Measurements from ENCODE around the gene GIMAP8. TPM values are rescaled to one million over a fixed set of nuclear protein-coding genes. Genes with fewer than 3 reads are reported as not detected.

The GIMAP8 gene
- total RNA-seq (2022; extraction: Qiagen RNA extraction; ENCODE audit: low read depth): not detected in 5 replicates

GRCh38 chr7:150450491-150451001 is at the start of gene GIMAP8:
Gene GIMAP8, plus strand, starts transcription at chr7:150450630. Its CDS starts 16,069 bp downstream, at chr7:150466699.

GRCh38 chr7:150514748-150515222 is 64.4 kb downstream of the GIMAP8 start, which contains the start of gene GIMAP7:
Gene GIMAP7, plus strand, starts transcription at chr7:150514872. Its CDS starts 5,103 bp downstream, at chr7:150519975.

Other genes with a start within 250 kb of the GIMAP8 start
- gene LRRC61, start 127.3 kb upstream of the GIMAP8 start, total RNA-seq (2022; extraction: Qiagen RNA extraction; ENCODE audit: low read depth): 0.12 to 0.19 TPM (median 0.17 TPM) in 3 of 5 replicates, not detected in the others
- not detected in 5 replicates for gene ACTR3C, start 127.1 kb upstream of the GIMAP8 start, total RNA-seq (2022; extraction: Qiagen RNA extraction; ENCODE audit: low read depth)
- gene RARRES2, start 109.0 kb upstream of the GIMAP8 start, total RNA-seq (2022; extraction: Qiagen RNA extraction; ENCODE audit: low read depth): not detected in 5 replicates
- gene REPIN1, start 81.8 kb upstream of the GIMAP8 start, total RNA-seq (2022; extraction: Qiagen RNA extraction; ENCODE audit: low read depth): 73.2 to 96.1 TPM (median 93.1 TPM) in 5 replicates
- 3.8 to 7.4 TPM (median 6.1 TPM) in 5 replicates for gene ZNF775, start 71.3 kb upstream of the GIMAP8 start, total RNA-seq (2022; extraction: Qiagen RNA extraction; ENCODE audit: low read depth)
- gene GIMAP7, start 64.2 kb downstream of the GIMAP8 start, total RNA-seq (2022; extraction: Qiagen RNA extraction; ENCODE audit: low read depth): not detected in 5 replicates
- not detected in 5 replicates for gene GIMAP4, start 116.8 kb downstream of the GIMAP8 start, total RNA-seq (2022; extraction: Qiagen RNA extraction; ENCODE audit: low read depth)
- not detected in 5 replicates for gene GIMAP6, start 181.8 kb downstream of the GIMAP8 start, total RNA-seq (2022; extraction: Qiagen RNA extraction; ENCODE audit: low read depth)
- gene GIMAP2, start 235.1 kb downstream of the GIMAP8 start, total RNA-seq (2022; extraction: Qiagen RNA extraction; ENCODE audit: low read depth): 0.06 to 0.17 TPM in 2 of 5 replicates, not detected in the others